Activated T-cell treated with anti-CD3 and anti-CD28 coated beads, Interleukin-2, amount 50 U/mL, for 24 hours (primary cell): Measurements from ENCODE around the gene CROCC2.

Experiments used
- DNase-seq: peaks from one replicate; pipeline ENCODE4 v3.0.0-alpha.2; 2020
- H3K27ac Mint-ChIP-seq: 2 replicates; pipeline ENCODE4 v1.8.0; 2020; ENCODE audit warnings: mild to moderate bottlenecking, mixed read lengths
- H3K27me3 Mint-ChIP-seq: 2 replicates; pipeline ENCODE4 v1.8.0; 2020; ENCODE audit warnings: mixed read lengths
- H3K36me3 Mint-ChIP-seq: 2 replicates; pipeline ENCODE4 v1.8.0; 2020; ENCODE audit warnings: low read depth, mixed read lengths
- H3K4me1 Mint-ChIP-seq: 2 replicates; pipeline ENCODE4 v1.8.0; 2020; ENCODE audit warnings: low read depth, mixed read lengths
- H3K4me3 Mint-ChIP-seq: 2 replicates; pipeline ENCODE4 v1.8.0; 2020; ENCODE audit warnings: mild to moderate bottlenecking, moderate library complexity, mixed read lengths
- H3K9me3 Mint-ChIP-seq: 2 replicates; pipeline ENCODE4 v1.8.0; 2020; ENCODE audit warnings: mixed read lengths

Gene CROCC2

DNA sequence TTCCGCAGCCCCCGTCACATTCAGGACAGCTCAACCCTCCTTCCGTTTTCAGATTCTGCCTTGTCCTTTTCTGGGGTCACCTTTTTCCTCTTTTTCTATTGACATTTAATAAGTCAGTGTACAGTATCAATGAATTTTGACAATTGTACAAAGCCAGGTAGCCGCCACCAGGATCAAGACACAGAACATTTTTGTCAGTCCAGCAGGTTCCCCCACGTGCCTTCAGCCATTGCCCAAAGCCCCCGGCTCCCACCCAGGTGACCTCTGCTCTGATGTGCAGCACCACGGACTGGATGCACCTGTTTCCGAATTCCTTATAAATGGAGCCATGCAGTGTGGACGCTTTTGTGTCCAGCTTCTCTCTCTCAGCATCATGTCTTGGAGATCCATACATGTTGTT, 30.0 kb downstream of the CROCC2 start:
- H3K27ac Mint-ChIP-seq, result no peak overlapping the region
- H3K27me3 Mint-ChIP-seq, result peaks cover 9% of the 10 kb centered on the region
- no peaks in the 10 kb centered on the region for H3K36me3 Mint-ChIP-seq
- no peaks in the 10 kb centered on the region for H3K4me1 Mint-ChIP-seq
- DNase-seq, result no peak
- no peak overlapping the region for H3K4me3 Mint-ChIP-seq
- H3K9me3 Mint-ChIP-seq, result peaks cover 5% of the 10 kb centered on the region

DNA sequence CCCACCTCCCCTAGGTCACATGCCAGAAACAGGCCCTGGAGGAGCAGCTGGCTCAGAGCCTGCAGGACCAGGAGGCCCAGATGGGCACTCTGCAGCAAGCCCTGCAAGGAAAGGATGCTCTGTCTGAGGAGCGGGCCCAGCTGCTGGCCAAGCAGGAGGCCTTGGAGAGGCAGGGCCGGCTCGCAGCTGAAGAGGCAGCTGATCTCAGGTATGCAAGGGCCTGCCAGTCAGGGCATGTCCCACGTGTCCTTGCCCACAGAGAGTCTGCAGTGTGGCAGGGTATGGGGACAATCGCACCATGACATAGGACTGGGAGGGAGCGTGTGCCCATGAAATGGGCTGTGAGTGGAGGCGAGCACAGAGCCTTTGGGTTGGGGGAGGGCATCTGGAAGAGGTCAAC, 39.9 kb downstream of the CROCC2 start:
- no peak for DNase-seq
- Mint-ChIP-seq H3K36me3 (no peaks in the 10 kb centered on the region), H3K9me3 (no peaks in the 10 kb centered on the region), H3K4me1 (no peaks in the 10 kb centered on the region), H3K27me3 (peaks cover 3% of the 10 kb centered on the region), H3K4me3 (no peak overlapping the region), H3K27ac (no peak overlapping the region)

DNA sequence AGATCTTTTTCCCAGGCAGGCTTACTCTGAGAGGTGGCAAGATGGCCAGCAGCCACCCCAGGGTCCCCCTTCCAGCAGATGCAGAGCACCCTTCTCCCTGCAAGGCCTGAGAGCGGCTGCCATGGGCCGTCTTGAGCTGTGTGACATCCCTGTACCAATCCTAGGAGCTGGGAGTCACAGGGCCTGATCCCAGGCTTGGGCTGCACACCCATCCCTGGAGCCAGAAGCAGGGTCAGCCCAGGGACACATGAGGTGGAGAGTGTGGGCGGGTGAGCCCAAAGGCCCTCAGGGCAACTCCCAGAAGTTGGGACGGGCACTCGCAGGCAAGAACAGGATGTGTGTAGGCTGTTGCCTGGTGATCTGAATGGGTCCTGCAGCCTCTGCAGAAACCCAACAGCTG, 40.5 kb downstream of the CROCC2 start:
- no peak overlapping the region for H3K4me3 Mint-ChIP-seq
- H3K9me3 Mint-ChIP-seq, result no peaks in the 10 kb centered on the region
- H3K27me3 Mint-ChIP-seq, result no peaks in the 10 kb centered on the region
- H3K4me1 Mint-ChIP-seq, result no peaks in the 10 kb centered on the region
- DNase-seq, result peak; percentile 25
- no peak overlapping the region for H3K27ac Mint-ChIP-seq
- no peaks in the 10 kb centered on the region for H3K36me3 Mint-ChIP-seq

DNA sequence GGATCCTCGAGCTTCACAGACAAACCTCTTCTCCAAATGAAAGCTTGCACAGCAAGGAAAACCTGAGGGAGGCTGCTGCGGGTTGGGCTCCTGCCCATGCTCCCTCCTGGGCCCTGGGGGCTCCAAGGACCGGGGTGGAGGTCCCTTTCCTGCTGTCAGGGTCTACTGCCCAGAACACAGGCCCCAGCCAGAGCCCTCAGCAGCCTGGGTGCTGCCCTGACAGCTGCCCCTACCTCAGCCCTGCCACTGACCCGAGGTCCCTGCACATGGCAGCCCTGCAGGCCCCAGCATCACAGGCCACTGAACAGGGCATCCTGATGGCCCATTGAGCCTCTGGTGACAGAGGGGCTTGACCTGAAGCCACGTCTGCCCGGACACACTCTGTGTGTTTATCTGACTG, 41.0 kb downstream of the CROCC2 start:
- H3K4me1 Mint-ChIP-seq, result no peaks in the 10 kb centered on the region
- no peak for DNase-seq
- H3K27me3 Mint-ChIP-seq, result no peaks in the 10 kb centered on the region
- no peak overlapping the region for H3K27ac Mint-ChIP-seq
- H3K36me3 Mint-ChIP-seq, result no peaks in the 10 kb centered on the region
- H3K9me3 Mint-ChIP-seq, result no peaks in the 10 kb centered on the region
- H3K4me3 Mint-ChIP-seq, result no peak overlapping the region

DNA sequence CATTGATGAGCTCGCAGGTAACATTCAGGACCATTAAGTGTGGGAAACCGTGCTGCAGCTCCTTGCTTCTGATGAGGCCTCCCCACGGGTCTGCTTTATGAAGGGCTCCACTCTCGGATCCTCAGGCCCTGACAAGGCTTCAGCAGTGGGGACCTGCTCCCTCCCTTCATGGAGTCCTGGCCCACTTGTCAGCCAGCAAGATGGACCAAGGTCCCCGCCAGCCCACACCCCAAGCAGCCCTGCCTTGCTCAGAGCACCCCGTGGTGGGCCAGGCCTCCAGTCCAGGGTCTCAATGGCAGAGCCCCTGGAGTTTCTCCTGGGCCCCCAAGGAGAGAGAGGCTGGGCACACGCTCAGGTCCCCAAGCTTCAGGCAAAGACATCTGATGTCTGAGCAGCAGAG, 41.5 kb downstream of the CROCC2 start:
- Mint-ChIP-seq H3K36me3 (no peaks in the 10 kb centered on the region), H3K9me3 (no peaks in the 10 kb centered on the region), H3K4me1 (no peaks in the 10 kb centered on the region), H3K4me3 (no peak overlapping the region), H3K27me3 (no peaks in the 10 kb centered on the region), H3K27ac (no peak overlapping the region)
- DNase-seq, result no peak

DNA sequence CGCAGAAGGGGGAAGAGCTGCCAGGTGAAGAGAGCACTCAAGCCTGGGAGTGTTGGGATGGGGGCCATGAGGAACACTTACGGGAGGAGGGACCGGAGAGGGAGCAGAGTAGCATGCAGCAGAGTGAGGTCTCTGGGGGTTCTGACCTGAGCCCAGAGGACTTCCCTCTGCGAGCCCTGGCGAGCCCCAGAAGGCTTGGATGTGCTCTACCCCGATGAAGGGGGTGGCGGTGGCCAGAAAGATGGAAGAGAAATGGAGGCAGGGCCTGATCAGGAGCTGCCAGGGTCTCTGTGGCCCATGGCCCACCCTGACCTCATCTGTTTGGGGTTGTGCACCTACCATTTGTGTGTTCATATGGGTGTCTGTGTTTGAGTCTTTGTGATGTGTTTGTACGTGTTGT, 42.0 kb downstream of the CROCC2 start:
- Mint-ChIP-seq H3K4me1 (no peaks in the 10 kb centered on the region), H3K36me3 (no peaks in the 10 kb centered on the region), H3K9me3 (no peaks in the 10 kb centered on the region), H3K27me3 (no peaks in the 10 kb centered on the region), H3K27ac (no peak overlapping the region), H3K4me3 (no peak overlapping the region)
- DNase-seq, result no peak

DNA sequence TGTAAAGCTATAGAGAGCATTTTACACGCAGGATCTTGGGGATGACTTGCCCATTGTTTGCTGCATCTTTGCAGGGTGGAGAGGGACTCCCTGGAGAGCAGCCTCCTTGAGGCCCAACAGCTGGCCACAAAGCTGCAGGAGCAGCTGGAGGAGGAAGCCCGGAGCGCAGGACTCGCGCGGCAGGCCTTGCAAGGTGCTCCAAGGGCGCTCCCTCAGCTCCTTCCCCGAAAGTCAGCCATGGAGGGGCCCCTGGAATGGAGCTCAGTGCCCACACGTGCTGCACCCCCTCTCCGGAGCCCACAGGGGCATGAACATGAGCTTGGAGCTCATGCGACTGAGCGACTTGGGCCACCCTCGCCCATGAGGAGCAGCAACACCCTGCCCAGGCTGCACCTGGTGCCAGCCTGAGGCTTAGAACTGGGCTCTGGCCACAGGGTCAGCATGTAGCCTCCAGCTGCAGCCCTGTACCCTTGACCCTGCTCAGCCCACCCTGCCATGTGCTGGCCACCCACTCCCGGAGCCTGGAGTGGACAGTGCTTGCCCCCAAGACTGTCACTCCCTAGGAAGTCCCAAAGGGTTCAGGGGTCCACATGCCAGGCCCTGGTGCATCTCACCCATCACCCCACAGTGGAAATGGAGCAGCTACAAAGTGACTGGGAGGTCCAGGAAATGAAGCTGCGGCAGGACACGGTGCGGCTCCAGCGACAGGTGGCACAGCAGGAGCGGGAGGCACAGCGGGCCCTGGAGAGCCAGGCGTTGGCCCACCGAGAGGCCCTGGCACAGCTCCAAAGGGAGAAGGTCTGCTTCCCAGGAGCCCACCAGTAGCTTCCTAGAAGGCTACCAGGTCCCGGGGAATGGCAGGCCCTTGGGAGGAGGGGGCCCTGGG, 43.0 kb downstream of the CROCC2 start:
- DNase-seq, result no peak
- Mint-ChIP-seq H3K4me1 (no peaks in the 10 kb centered on the region), H3K9me3 (no peaks in the 10 kb centered on the region), H3K4me3 (no peak overlapping the region), H3K36me3 (no peaks in the 10 kb centered on the region), H3K27ac (no peak overlapping the region), H3K27me3 (peaks cover 1% of the 10 kb centered on the region)

DNA sequence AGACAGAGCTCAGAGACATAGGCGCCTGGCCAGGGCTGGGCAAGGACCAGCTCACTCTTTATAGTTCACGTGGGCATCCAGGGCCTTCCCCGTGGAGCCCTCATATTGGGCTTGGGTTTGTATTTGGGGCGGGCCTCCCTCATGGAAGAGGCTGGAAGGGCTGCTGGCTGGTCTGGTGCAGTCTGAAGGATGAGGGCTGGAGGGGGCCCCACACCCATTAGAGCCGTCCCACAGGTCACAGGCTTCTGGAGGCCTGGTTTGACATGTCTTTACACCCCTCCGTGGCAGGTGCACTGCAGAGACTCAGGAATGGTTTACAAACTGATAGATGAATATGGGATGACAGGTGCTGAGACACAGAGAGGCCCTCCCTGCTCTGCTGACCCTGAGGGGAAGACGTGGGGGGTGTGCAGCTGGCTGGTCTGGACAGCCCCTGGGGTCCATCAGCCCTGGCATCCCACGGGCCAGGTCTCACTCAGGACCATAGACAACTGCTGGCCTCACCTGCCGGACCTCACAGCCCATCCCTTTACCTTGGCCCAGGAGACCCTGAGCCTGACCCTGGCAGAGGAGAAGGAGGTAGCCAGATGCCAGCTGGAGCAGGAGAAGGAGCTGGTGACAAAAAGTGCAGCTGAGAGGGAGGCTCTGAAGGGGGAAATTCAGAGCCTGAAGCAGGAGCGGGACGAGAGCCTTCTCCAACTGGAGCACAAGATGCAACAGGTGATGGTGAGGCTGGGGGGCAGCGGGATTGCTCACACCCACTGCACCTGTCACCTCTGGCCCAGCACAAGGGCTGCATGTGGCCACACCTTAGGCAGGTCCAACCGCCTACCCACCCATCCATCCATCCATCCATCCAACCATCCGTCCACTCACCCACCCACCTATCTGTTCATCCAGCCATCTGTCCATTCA, 43.9 kb downstream of the CROCC2 start:
- H3K9me3 Mint-ChIP-seq, result no peaks in the 10 kb centered on the region
- no peaks in the 10 kb centered on the region for H3K4me1 Mint-ChIP-seq
- H3K36me3 Mint-ChIP-seq, result no peaks in the 10 kb centered on the region
- DNase-seq, result peak; percentile 15
- peaks cover 3% of the 10 kb centered on the region for H3K27me3 Mint-ChIP-seq
- no peak overlapping the region for H3K27ac Mint-ChIP-seq
- no peak overlapping the region for H3K4me3 Mint-ChIP-seq

DNA sequence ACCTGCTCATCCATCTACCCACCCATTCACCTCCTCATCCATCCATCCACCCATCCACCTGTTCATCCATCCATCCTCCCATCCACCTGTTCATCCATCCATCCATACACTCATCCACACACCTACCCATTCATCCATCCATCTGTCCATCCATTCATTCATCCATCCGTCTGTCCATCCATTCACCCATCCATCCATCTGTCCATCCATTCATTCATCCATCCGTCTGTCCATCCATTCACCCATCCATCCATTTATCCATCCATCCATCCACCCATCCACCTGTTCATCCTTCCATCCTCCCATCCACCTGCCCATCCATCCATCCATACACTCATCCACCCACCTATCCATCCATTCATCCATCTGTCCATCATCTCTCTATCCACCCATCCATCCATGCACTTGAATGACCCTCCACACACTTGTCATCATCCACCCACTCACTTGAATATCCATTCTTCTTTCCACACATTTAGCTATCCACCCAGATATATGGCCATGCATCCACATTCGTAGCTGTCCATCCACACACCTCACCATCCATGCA, 45.0 kb downstream of the CROCC2 start:
- no peak for DNase-seq
- H3K27me3 Mint-ChIP-seq, result peaks cover 3% of the 10 kb centered on the region
- H3K4me3 Mint-ChIP-seq, result no peak overlapping the region
- H3K9me3 Mint-ChIP-seq, result no peaks in the 10 kb centered on the region
- no peaks in the 10 kb centered on the region for H3K4me1 Mint-ChIP-seq
- no peaks in the 10 kb centered on the region for H3K36me3 Mint-ChIP-seq
- no peak overlapping the region for H3K27ac Mint-ChIP-seq

DNA sequence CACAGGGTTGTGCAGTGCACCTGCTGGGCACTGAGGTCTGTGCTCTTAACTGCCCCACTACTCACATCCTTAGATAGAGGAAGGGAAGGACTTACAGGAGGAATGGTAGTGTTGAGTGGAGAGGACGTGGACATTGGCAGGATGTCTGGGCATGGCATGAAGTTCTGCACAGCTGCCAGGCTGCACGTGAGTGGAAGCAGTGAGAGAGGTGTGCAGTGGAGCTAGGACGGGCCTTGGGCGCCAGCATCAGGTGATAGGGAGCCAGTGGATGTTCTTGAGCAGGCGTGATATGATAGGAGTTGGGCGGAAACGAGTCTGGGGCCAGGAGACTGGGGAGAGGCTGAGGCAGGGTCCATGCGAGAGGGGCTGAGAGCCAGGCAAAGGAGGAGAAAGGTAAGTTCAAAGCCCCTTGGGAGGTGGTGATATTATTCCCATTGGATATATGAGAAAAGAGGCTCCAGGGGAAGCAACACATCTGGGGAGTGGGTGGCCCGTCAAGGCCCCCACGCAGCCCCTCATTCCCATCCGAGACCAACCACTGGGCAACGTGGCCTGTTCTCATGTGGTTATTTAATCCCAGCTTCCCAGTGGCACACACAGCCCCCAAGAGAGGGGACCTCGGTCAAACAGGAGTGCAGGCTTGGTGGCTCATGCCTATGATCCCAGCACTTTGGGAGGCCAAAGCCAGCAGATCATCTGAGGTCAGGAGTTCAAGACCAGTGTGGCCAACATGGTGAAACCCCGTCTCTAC, 46.5 kb downstream of the CROCC2 start:
- H3K9me3 Mint-ChIP-seq, result no peaks in the 10 kb centered on the region
- H3K27ac Mint-ChIP-seq, result no peak overlapping the region

DNA sequence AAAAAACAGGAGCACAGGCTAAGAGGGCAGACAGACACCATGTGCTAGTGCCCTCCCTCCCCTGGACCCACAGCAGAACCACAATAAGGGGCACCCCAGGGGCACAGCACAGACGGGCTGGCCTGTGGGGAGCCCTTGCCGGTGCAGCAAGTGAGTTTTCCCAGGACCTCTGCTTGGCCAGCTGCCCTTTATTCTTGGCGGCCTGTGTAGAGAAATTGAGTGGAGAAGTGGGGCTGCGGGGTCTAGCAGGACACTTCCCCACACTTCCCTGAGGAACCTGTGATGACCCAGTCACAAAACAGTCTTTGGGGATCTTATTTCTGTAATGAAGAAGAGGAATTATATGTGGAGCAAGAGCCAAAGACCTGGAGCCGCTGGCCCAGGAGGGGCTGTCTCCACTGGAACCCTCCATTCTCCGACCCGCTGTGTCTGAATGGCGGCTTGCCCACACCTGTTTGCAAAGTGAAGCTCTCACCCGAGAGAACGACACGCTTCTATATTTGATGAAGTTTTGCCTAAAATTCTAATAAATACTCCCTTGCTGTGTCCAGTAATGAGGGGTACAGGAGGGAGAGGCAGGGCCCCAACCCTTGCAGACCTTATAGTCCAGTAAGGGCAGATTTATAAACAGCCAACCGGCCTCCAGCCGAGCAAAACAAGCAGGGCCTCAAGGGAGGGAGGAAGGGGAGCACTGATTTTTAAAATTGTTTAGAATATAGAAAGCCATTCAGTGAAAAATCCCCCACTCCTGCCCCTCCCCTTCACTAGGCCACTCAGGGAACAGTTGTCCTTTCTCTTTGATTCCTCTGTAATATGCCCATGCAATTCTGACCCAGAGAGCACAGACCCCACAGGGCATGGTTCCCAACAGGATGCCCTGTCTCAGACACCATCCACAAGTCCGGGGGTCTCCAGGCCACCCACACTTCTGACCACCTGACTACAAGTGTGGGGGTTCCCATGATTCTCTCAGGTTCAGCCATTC, 47.6 kb downstream of the CROCC2 start:
- no peak for DNase-seq
- H3K9me3 Mint-ChIP-seq, result no peaks in the 10 kb centered on the region
- H3K27me3 Mint-ChIP-seq, result peaks cover 3% of the 10 kb centered on the region
- no peak overlapping the region for H3K27ac Mint-ChIP-seq
- no peak overlapping the region for H3K4me3 Mint-ChIP-seq
- no peaks in the 10 kb centered on the region for H3K4me1 Mint-ChIP-seq
- no peaks in the 10 kb centered on the region for H3K36me3 Mint-ChIP-seq

More for the DNA sequence above, 46.5 kb downstream of the CROCC2 start:
- Mint-ChIP-seq H3K27me3 (peaks cover 3% of the 10 kb centered on the region), H3K4me1 (no peaks in the 10 kb centered on the region), H3K4me3 (no peak overlapping the region), H3K36me3 (no peaks in the 10 kb centered on the region)
- DNase-seq, result no peak

DNA sequence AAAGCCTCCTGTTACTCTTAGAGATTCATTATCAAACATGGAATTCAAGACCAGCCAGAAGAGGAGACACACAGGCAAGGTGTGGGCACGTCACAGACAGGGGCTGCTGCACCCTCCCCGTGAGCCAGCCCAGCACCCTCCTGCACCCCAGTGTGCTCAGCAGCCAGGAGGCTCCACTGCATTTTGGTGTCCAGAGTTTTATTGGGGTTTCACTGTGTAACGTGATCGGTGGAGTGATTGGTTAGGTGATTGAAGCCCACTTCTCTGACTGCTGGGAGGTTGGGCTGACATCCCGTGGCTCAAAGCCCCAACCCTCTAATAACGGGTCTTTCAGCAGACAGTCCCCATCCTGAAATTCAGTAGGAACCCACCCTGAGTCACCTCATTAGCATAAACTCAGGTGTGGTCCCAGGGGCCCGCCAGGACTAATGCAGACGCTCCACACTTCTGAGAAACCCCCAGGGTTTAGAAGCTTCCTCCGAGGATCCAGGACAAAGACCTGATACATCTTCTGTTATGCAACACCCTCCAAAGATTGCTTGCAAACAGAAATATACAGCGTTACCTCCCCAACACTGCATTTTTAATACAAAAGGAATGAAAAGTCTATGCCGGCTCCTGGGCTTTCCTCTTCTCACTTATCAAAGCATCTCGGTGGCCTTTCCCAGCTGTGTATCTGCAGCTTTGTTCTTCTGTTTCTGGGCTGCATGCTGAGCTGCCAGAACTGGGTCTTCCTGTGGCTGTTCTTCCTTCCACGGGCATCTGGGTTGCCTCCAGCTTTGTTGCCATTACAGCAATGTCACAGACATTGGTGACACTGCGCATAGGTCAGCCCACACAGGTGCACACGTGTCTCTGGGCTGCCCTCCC, 48.5 kb downstream of the CROCC2 start:
- Mint-ChIP-seq H3K9me3 (no peaks in the 10 kb centered on the region), H3K36me3 (no peaks in the 10 kb centered on the region), H3K27ac (no peak overlapping the region), H3K4me1 (no peaks in the 10 kb centered on the region), H3K4me3 (no peak overlapping the region), H3K27me3 (peaks cover 3% of the 10 kb centered on the region)
- no peak for DNase-seq
